ENCODE data around the gene FAT1.

DNA sequence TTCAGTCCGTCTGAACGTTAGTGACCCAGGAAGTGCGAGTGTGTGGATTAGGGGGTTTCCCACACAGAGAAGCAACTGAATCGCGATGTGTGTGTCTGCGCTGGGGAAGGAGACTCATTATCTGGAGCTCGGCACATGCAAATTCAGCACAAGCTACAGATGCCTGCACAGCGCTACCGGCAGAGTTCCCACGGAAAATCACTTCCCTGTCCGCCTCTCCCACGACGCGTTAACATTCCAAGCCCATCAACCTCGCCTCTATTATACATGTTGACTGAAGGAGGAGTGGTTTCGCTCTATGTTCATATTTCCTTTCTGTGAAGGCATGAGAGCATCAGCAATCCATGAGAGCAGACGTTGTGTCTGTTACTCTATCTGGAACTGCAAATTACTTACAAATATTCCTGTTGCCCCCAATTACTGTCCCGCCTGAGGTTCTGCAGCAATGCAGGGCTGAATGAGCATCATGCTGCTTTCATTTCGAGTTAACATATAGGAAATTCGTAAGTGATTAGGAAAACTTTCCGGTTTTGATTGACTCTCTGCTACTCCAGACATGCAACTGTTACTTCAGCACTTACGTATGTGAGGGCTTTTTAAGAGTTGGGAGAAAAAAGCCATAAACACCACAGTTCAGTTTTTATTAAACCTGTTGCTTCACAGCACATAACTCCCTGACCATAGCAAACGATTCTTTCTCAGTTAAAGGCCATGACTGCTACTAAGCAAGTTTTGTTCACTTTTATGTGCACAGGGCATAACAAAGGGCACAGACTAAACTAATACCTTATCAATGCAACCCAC, 153.3 kb downstream of the FAT1 start:
- TF ChIP-seq GABPB1 (CRISPR knock-in tag; IDR thresholded peaks at IDR 0.05) (no peak), SMAD4 (CRISPR knock-in tag; IDR thresholded peaks at IDR 0.05) (no peak), NR1H2 (CRISPR knock-in tag; IDR thresholded peaks at IDR 0.05) (no peak), MXD4 (CRISPR knock-in tag; IDR thresholded peaks at IDR 0.05; ENCODE audit: borderline replicate concordance) (no peak), ATF1 (CRISPR knock-in tag; IDR thresholded peaks at IDR 0.05) (no peak), FOXK1 (CRISPR knock-in tag; IDR thresholded peaks at IDR 0.05) (no peak), SMAD3 (CRISPR knock-in tag; IDR thresholded peaks at IDR 0.05; ENCODE audit: borderline replicate concordance) (no peak), NFE2L1 (CRISPR knock-in tag; IDR thresholded peaks at IDR 0.05) (no peak), KAT7 (CRISPR knock-in tag; IDR thresholded peaks at IDR 0.05; ENCODE audit: borderline replicate concordance) (no peak)
- TF ChIP-seq, protein P1, sequence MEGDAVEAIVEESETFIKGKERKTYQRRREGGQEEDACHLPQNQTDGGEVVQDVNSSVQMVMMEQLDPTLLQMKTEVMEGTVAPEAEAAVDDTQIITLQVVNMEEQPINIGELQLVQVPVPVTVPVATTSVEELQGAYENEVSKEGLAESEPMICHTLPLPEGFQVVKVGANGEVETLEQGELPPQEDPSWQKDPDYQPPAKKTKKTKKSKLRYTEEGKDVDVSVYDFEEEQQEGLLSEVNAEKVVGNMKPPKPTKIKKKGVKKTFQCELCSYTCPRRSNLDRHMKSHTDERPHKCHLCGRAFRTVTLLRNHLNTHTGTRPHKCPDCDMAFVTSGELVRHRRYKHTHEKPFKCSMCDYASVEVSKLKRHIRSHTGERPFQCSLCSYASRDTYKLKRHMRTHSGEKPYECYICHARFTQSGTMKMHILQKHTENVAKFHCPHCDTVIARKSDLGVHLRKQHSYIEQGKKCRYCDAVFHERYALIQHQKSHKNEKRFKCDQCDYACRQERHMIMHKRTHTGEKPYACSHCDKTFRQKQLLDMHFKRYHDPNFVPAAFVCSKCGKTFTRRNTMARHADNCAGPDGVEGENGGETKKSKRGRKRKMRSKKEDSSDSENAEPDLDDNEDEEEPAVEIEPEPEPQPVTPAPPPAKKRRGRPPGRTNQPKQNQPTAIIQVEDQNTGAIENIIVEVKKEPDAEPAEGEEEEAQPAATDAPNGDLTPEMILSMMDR (IDR thresholded peaks at IDR 0.05), result no peak
- TF ChIP-seq, protein P2, sequence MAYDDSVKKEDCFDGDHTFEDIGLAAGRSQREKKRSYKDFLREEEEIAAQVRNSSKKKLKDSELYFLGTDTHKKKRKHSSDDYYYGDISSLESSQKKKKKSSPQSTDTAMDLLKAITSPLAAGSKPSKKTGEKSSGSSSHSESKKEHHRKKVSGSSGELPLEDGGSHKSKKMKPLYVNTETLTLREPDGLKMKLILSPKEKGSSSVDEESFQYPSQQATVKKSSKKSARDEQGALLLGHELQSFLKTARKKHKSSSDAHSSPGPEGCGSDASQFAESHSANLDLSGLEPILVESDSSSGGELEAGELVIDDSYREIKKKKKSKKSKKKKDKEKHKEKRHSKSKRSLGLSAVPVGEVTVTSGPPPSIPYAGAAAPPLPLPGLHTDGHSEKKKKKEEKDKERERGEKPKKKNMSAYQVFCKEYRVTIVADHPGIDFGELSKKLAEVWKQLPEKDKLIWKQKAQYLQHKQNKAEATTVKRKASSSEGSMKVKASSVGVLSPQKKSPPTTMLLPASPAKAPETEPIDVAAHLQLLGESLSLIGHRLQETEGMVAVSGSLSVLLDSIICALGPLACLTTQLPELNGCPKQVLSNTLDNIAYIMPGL (CRISPR knock-in tag; IDR thresholded peaks at IDR 0.05), result no peak
- TF ChIP-seq, protein P3, sequence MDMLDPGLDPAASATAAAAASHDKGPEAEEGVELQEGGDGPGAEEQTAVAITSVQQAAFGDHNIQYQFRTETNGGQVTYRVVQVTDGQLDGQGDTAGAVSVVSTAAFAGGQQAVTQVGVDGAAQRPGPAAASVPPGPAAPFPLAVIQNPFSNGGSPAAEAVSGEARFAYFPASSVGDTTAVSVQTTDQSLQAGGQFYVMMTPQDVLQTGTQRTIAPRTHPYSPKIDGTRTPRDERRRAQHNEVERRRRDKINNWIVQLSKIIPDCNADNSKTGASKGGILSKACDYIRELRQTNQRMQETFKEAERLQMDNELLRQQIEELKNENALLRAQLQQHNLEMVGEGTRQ (CRISPR knock-in tag; IDR thresholded peaks at IDR 0.05), result no peak

All from WTC11 (cell line).